H1 (cell line): ENCODE data around the gene NDUFS8. TPM values are rescaled to one million over a fixed set of nuclear protein-coding genes. Genes with fewer than 3 reads are reported as not detected.
A peak's percentile ranks its signal among the peaks of the same experiment; 100 is the strongest.

Source experiments
- CTCF ChIA-PET: fragments of 300-600 bp; sonication (Branson Sonifier 250); formaldehyde crosslinking; loops from one replicate; lab custom pipeline; 2021; ENCODE audit not compliant: partially characterized antibody; lab: Charles Lee
- POLR2A ChIA-PET: fragments of 300-600 bp; sonication (Branson Sonifier 250); formaldehyde crosslinking; loops from one replicate; lab custom pipeline; 2021; ENCODE audit warnings: inconsistent platforms; ENCODE audit not compliant: partially characterized antibody; lab: Charles Lee
- DNase-seq, 2 experiments: peaks; one replicate each; pipeline versions ENCODE4 v3.0.0 to v3.0.0-alpha.2; 2010 to 2022; ENCODE audit warnings: low spot score in 2 of 2, low read depth in 1 of 2, mixed read lengths in 1 of 2
- FAIRE-seq: peaks from 2 replicates; lab custom pipeline; 2011; peaks lifted over from hg19 to GRCh38; lab: Jason Lieb, UNC
- H2AFZ ChIP-seq: 2 replicates; pipeline ENCODE4 v1.8.1; 2012; ENCODE audit warnings: low read length, inconsistent platforms
- H2AK5ac ChIP-seq: 2 replicates; pipeline ENCODE4 v1.6.1; 2013; ENCODE audit warnings: low read depth, low read length
- H2BK120ac ChIP-seq: replicated peaks from 2 replicates; pipeline ENCODE3; 2013; ENCODE audit warnings: low read depth, low read length, inconsistent platforms
- H2BK12ac ChIP-seq: 2 replicates; pipeline ENCODE4 v1.6.1; 2013; ENCODE audit warnings: low read depth, low read length
- H2BK15ac ChIP-seq: 2 replicates; pipeline ENCODE4 v1.6.1; 2013; ENCODE audit warnings: low read length
- H2BK20ac ChIP-seq: 2 replicates; pipeline ENCODE4 v1.6.1; 2013; ENCODE audit warnings: low read length
- H2BK5ac ChIP-seq: 2 replicates; pipeline ENCODE4 v1.6.1; 2013; ENCODE audit warnings: low read depth, low read length
- H3K14ac ChIP-seq: 2 replicates; pipeline ENCODE4 v1.6.1; 2013; ENCODE audit warnings: inconsistent platforms; ENCODE audit not compliant: insufficient read length
- H3K18ac ChIP-seq: 2 replicates; pipeline ENCODE4 v1.6.1; 2013; ENCODE audit warnings: low read length; ENCODE audit errors: extremely low read depth
- H3K23ac ChIP-seq: 2 replicates; pipeline ENCODE4 v1.6.1; 2013; ENCODE audit warnings: inconsistent platforms; ENCODE audit not compliant: insufficient read length
- H3K23me2 ChIP-seq: 2 replicates; pipeline ENCODE4 v1.6.1; 2013; ENCODE audit warnings: low read depth, low read length
- H3K27ac ChIP-seq: 2 replicates; pipeline ENCODE4 v1.6.1; 2011; ENCODE audit warnings: low read depth, low read length, inconsistent platforms
- H3K27me3 ChIP-seq, 4 experiments: replicated peaks in 1 of 4; 1 replicate in 1 of 4; 2 replicates in 3 of 4; pipeline versions ENCODE4 v1.6.1 to v1.8.1; 2011 to 2013; ENCODE audit warnings: low read length in 3 of 4, mild to moderate bottlenecking in 3 of 4, inconsistent platforms in 2 of 4, mixed read lengths in 2 of 4, moderate library complexity in 1 of 4; ENCODE audit not compliant: control insufficient read depth in 3 of 4, insufficient read depth in 3 of 4; ENCODE audit errors: extremely low read depth in 1 of 4
- H3K36me3 ChIP-seq, 4 experiments: 2 replicates each; pipeline versions ENCODE4 v1.6.1 to v1.8.1; 2011 to 2013; ENCODE audit warnings: mild to moderate bottlenecking in 4 of 4, low read length in 3 of 4, moderate library complexity in 2 of 4, control low read depth in 1 of 4, inconsistent platforms in 1 of 4; ENCODE audit not compliant: insufficient read depth in 4 of 4, control insufficient read depth in 2 of 4
- H3K4ac ChIP-seq: replicated peaks from 2 replicates; pipeline ENCODE3; 2013; ENCODE audit warnings: low read length, low read depth, mixed read lengths, inconsistent platforms; ENCODE audit not compliant: insufficient read length
- H3K4me1 ChIP-seq, 4 experiments: replicated peaks in 1 of 4; 1 replicate in 1 of 4; 2 replicates in 3 of 4; pipeline versions ENCODE4 v1.6.1 to v1.8.1; 2011 to 2013; ENCODE audit warnings: low read length in 3 of 4, inconsistent platforms in 2 of 4, mixed read lengths in 1 of 4; ENCODE audit not compliant: insufficient read depth in 4 of 4, control insufficient read depth in 3 of 4
- H3K4me2 ChIP-seq, 2 experiments: 2 replicates each; pipeline versions ENCODE4 v1.6.1 to v1.8.1; 2011 to 2013; ENCODE audit warnings: low read depth in 2 of 2, low read length in 2 of 2, control low read depth in 1 of 2, inconsistent platforms in 1 of 2, mild to moderate bottlenecking in 1 of 2; ENCODE audit not compliant: insufficient read depth in 1 of 2
- H3K4me3 ChIP-seq, 4 experiments: fragments of 200-600, 300-600 bp in 1 of 4; sonication (generic), shearing (Covaris generic), sonication (Bioruptor Twin) in 1 of 4; 2 replicates each; pipeline versions ENCODE4 v1.5.1 to v1.8.1; 2011 to 2016; ENCODE audit warnings: low read length in 4 of 4, low read depth in 3 of 4, control low read depth in 2 of 4, inconsistent platforms in 2 of 4, mild to moderate bottlenecking in 2 of 4, mixed read lengths in 1 of 4, moderate library complexity in 1 of 4; ENCODE audit not compliant: insufficient read depth in 2 of 4; ENCODE audit errors: extremely low read depth in 1 of 4
- H3K56ac ChIP-seq: replicated peaks from 2 replicates; pipeline ENCODE3; 2013; ENCODE audit warnings: low read depth, mild to moderate bottlenecking, mixed read lengths, low read length, inconsistent platforms; ENCODE audit not compliant: insufficient read length
- H3K79me1 ChIP-seq: 2 replicates; pipeline ENCODE4 v1.6.1; 2013; ENCODE audit warnings: low read depth, low read length, control low read depth
- H3K79me2 ChIP-seq, 2 experiments: 2 replicates each; pipeline versions ENCODE4 v1.6.1 to v1.8.1; 2012 to 2013; ENCODE audit warnings: low read length in 2 of 2, mild to moderate bottlenecking in 2 of 2, inconsistent platforms in 1 of 2; ENCODE audit not compliant: insufficient read depth in 2 of 2, control insufficient read depth in 1 of 2
- H3K9ac ChIP-seq, 4 experiments: replicated peaks in 1 of 4; 1 replicate in 1 of 4; 2 replicates in 3 of 4; pipeline versions ENCODE4 v1.6.1 to v1.8.1; 2011 to 2013; ENCODE audit warnings: low read depth in 3 of 4, low read length in 3 of 4, control low read depth in 2 of 4, mild to moderate bottlenecking in 2 of 4, moderate library complexity in 2 of 4, inconsistent platforms in 1 of 4; ENCODE audit errors: extremely low read depth in 1 of 4
- H3K9me3 ChIP-seq, 2 experiments: 2 replicates each; pipeline versions ENCODE4 v1.6.1 to v1.8.1; 2012 to 2013; ENCODE audit warnings: mild to moderate bottlenecking in 2 of 2, moderate library complexity in 2 of 2, control low read depth in 1 of 2, inconsistent platforms in 1 of 2, low read depth in 1 of 2, low read length in 1 of 2, mixed read lengths in 1 of 2; ENCODE audit not compliant: insufficient read depth in 2 of 2
- H4K20me1 ChIP-seq, 2 experiments: replicated peaks in 1 of 2; 2 replicates each; pipeline versions ENCODE3 to v1.8.1; 2011 to 2013; ENCODE audit warnings: inconsistent platforms in 2 of 2, low read length in 2 of 2, mild to moderate bottlenecking in 1 of 2; ENCODE audit not compliant: insufficient read depth in 2 of 2, control insufficient read depth in 1 of 2
- H4K5ac ChIP-seq: 2 replicates; pipeline ENCODE4 v1.6.1; 2013; ENCODE audit warnings: low read length, low read depth, mixed read lengths, inconsistent platforms; ENCODE audit not compliant: insufficient read length
- H4K8ac ChIP-seq: 2 replicates; pipeline ENCODE4 v1.8.0; 2013; ENCODE audit warnings: mild to moderate bottlenecking, moderate library complexity, low read length, inconsistent platforms; ENCODE audit not compliant: insufficient read depth; ENCODE audit errors: extremely low read depth
- H4K91ac ChIP-seq: replicated peaks from 2 replicates; pipeline ENCODE3; 2013; ENCODE audit warnings: low read length, mixed read lengths, inconsistent platforms; ENCODE audit not compliant: insufficient read length
- BRCA1 ChIP-seq: IDR thresholded peaks from 2 replicates; pipeline ENCODE4 v1.6.1; 2012; ENCODE audit warnings: low read depth, low read length, improper control_type of control experiment
- CBX8 ChIP-seq: fragments of 300-800, 300-1000 bp; sonication (generic); IDR thresholded peaks from 2 replicates; pipeline ENCODE4 v1.7.1; 2016; ENCODE audit warnings: low read depth, low read length, borderline replicate concordance
- CHD1 ChIP-seq: IDR thresholded peaks from 2 replicates; pipeline ENCODE4 v1.6.1; 2012; ENCODE audit warnings: low read depth, low read length, improper control_type of control experiment
- CREB1 ChIP-seq: IDR thresholded peaks from 2 replicates; pipeline ENCODE4 v1.6.1; 2012; ENCODE audit warnings: inconsistent platforms
- EP300 ChIP-seq, 2 experiments: IDR thresholded peaks; 1 replicate in 1 of 2; 2 replicates in 1 of 2; pipeline ENCODE4 v1.6.1; 2011 to 2012; ENCODE audit warnings: low read depth in 2 of 2, low read length in 2 of 2, mild to moderate bottlenecking in 2 of 2, borderline replicate concordance in 1 of 2, inconsistent platforms in 1 of 2, moderate library complexity in 1 of 2
- HDAC2 ChIP-seq, 2 experiments: fragments of 300-600 bp in 1 of 2; sonication (generic) in 1 of 2; IDR thresholded peaks; 2 replicates each; pipeline ENCODE4 v1.6.1; 2011 to 2012; ENCODE audit warnings: low read depth in 2 of 2, low read length in 2 of 2, mild to moderate bottlenecking in 2 of 2, moderate library complexity in 2 of 2, borderline replicate concordance in 1 of 2, inconsistent platforms in 1 of 2
- KDM1A ChIP-seq: fragments of 200-600, 300-600 bp; sonication (generic); IDR thresholded peaks from 2 replicates; pipeline ENCODE4 v1.7.1; 2016; ENCODE audit warnings: mild to moderate bottlenecking, low read length, borderline replicate concordance
- SAP30 ChIP-seq: fragments of 300-600 bp; sonication (generic); IDR thresholded peaks from 2 replicates; pipeline ENCODE4 v1.7.1; 2012; ENCODE audit warnings: low read length, moderate library complexity, mild to moderate bottlenecking, inconsistent platforms; ENCODE audit not compliant: insufficient read depth, insufficient replicate concordance
- WGBS, 2 experiments: shearing (Covaris generic) in 1 of 2; methylation state at CpG; one replicate each; pipeline versions ENCODE4 v1.1.6 to v1.1.7; 2013 to 2015; ENCODE audit warnings: low lambda C conversion rate in 2 of 2, mixed read lengths in 2 of 2, inconsistent platforms in 1 of 2, low coverage in 1 of 2, missing lambda C conversion rate in 1 of 2; ENCODE audit not compliant: insufficient replicate concordance in 2 of 2, insufficient coverage in 1 of 2, insufficient read length in 1 of 2; ENCODE audit errors: extremely low coverage in 1 of 2, missing lambda C conversion rate in 1 of 2; 5-methylcytosine and 5-hydroxymethylcytosine counted together
- polyA plus RNA-seq, 7 experiments: library from polyadenylated mRNA; depleted of rRNA in 3 of 7; stranded (reverse) in 5 of 7; unstranded in 2 of 7; fragments of >200 nt in 5 of 7; fragments of 200-250 nt in 2 of 7; gene quantifications; 1 replicate in 5 of 7; 2 replicates in 1 of 7; 4 replicates in 1 of 7; pipeline versions ENCODE4 v1.2.1 to v1.2.3, GENCODE V29; 2011 to 2013; ENCODE audit warnings: missing spikeins in 2 of 7, mixed read lengths in 2 of 7
- total RNA-seq: library from RNA; stranded (reverse); fragmentation: NEBNext Ultra II Directional; extraction: Animal tissue kit (Norgen Biotek cat#: 25700); gene quantifications from 2 replicates; pipeline ENCODE4 v1.2.1, GENCODE V29; 2021
- TF ChIP-seq, protein P1 (sequence below): IDR thresholded peaks from 2 replicates; pipeline ENCODE4 v1.6.1; 2012; ENCODE audit warnings: inconsistent platforms

NDUFS8 gene
- total and polyA plus RNA-seq, 2 of the 8 experiments (the other 6 are each of a cell fraction or from before 2014, with no cell fraction given), result 182 to 291 TPM

- H3K56ac ChIP-seq, result no peak overlapping the region
- CTCF ChIA-PET, result interaction anchor here (0.8 to 3.9 kb wide), 2 partner anchors 11 to 148 kb away, joined by 3 to 20 read pairs; partner anchors contain the start of gene ALDH3B1
- POLR2A ChIA-PET, result interaction anchor here (1.3 kb wide), 1 partner anchor 12 kb away, joined by 3 read pairs; the partner anchor contains the start of gene ALDH3B1
- TF ChIP-seq, protein P1, sequence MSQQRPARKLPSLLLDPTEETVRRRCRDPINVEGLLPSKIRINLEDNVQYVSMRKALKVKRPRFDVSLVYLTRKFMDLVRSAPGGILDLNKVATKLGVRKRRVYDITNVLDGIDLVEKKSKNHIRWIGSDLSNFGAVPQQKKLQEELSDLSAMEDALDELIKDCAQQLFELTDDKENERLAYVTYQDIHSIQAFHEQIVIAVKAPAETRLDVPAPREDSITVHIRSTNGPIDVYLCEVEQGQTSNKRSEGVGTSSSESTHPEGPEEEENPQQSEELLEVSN, result no peak; the same call in 1 of the 2 replicates
- TF ChIP-seq BRCA1 (no peak), SAP30 (no peak), CHD1 (no peak), CBX8 (no peak), KDM1A (no peak), EP300 (IDR thresholded peaks at IDR 0.05; ENCODE audit: borderline replicate concordance in 1 of 2, low read depth in 2 of 2, low read length in 2 of 2) (no peak), CREB1 (no peak), HDAC2 (IDR thresholded peaks at IDR 0.05; ENCODE audit: borderline replicate concordance in 1 of 2, low read depth in 2 of 2, low read length in 2 of 2) (no peak)
These were observed 32.1 kb upstream of the NDUFS8 start for GRCh38 chr11:67998150-67999045.

More at GRCh38 chr11:67998150-67999045, 32.1 kb upstream of the NDUFS8 start:
- Histone ChIP-seq H3K79me2 (no peaks in the 10 kb centered on the region), H2BK12ac (no peak overlapping the region), H2BK15ac (no peak overlapping the region), H3K27me3 (peaks cover 0 to 5% (median 0%) of the 10 kb centered on the region in 4 experiments; a peak in 1 of 7 replicates), H4K8ac (no peak overlapping the region), H3K9ac (no peak overlapping the region), H4K5ac (no peak overlapping the region), H4K91ac (no peak overlapping the region), H3K14ac (no peak overlapping the region), H3K9me3 (no peaks in the 10 kb centered on the region), H3K79me1 (no peaks in the 10 kb centered on the region), H2AK5ac (0 out of 2 replicates have a peak overlapping the region, but pooled peaks have one; percentile 24), H2AFZ (no peak overlapping the region), H3K23me2 (peaks cover 8% of the 10 kb centered on the region), H3K4me3 (no peak overlapping the region), H2BK120ac (no peak overlapping the region), H3K27ac (no peak overlapping the region), H3K18ac (no peak overlapping the region), H3K4ac (no peak overlapping the region), H2BK5ac (no peak overlapping the region), H3K4me1 (peaks cover 0 to 14% (median 9%) of the 10 kb centered on the region in 4 experiments; a peak in 5 of 7 replicates), H2BK20ac (no peak overlapping the region), H3K36me3 (no peaks in the 10 kb centered on the region), H3K23ac (no peak overlapping the region), H4K20me1 (peaks cover 0 to 2% of the 10 kb centered on the region in 2 experiments), H3K4me2 (no peak overlapping the region)
- WGBS, 2 experiments, result 91% methylated on average over 9 of the region's 9 CpGs; no CpG with 5 or more reads in 1 of the 2 experiments
- DNase-seq (no peak), FAIRE-seq (no peak)
